NCI-H1092 treated with DMSO at 0.1 percent for 48 hours (cell line): Measurements from ENCODE around the gene OR52H1.
"Not testable (repeated sequence)": the region's sequence is repeated elsewhere in the genome, so short reads cannot be mapped to it uniquely, and the experiment has no call there.

Source experiments
- DNase-seq: peaks from one replicate; lab custom pipeline; 2025; lab: John Stamatoyannopoulos, UW

The OR52H1 gene

DNA sequence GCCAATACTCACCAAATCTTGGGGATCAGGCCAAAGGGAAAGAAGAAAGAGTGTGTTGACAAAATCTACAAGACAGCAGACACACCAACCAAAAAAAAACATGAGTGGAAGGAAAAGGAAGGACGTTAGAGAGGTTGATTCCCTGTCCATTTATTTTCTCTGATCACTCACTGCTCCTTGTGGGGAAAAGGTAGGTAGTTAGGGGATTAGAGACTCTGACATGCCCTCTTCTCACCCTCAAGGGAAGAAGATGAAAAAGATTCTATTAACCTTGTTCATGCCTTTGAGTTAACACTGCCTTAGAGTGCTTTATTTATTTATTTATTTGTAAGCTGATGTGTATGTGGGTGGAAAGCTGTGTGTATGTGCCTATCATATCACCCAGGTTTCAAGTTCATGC lies at the start of gene OR52H1:
Gene OR52H1 (minus strand): TSS at position 101 of the 400 bp plus-strand sequence. CDS start 3,035 bp downstream, outside the sequence.
- DNase-seq = no peak

DNA sequence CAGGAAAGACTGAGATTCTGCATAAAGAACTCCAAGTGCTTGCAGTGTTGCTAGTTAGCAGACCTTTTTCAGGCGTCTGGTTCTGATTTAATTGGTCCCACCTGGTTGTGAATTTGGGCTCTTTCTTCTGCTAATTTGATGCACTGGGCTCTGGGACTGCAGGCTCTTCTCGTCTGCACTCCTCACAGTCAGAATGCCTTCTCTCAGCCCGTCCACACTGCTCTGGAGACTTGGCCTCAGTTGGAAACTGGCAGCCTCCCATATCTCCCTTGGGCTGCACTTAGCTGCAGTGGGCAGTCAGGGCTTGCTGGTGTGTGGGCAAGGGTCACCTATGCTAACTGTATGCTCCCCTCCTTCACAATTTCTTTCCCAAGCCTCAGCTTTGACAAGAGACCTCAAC lies 49.6 kb upstream of the OR52H1 start:
- DNase-seq = no peak

DNA sequence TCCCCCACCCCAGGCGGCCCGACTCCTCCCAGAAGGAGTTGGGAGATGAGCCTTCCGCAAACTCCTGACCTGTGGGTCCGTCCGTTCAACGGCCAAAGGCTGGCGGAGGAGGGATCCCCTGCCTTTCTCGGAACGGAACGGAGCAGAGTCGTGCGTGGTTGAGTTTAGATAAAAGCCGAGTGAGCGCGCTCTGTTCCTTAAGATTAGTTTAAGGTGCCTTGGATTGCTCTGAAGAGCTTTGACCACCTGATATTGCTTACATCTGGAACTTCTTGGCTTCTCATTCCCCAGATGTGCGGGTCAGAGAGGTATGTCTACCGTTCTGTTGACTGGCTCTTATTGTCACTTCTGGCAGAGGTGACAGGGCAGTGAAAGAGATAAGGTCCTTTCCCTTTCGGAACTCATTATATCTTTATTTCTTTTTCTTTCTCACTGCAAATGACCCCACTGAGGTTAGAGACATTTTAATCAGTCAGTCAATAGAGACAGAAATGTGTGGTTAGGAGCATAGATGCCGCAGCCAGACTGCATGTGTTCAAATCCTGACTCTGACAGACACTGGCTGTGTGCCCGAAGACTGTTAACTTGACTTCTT lies 48.4 kb upstream of the OR52H1 start, which contains the start of gene TRIM6:
Gene TRIM6 (plus strand): TSS at position 31 of the 595 bp plus-strand sequence. CDS start 261 bp downstream, at position 292.
- no peak for DNase-seq

DNA sequence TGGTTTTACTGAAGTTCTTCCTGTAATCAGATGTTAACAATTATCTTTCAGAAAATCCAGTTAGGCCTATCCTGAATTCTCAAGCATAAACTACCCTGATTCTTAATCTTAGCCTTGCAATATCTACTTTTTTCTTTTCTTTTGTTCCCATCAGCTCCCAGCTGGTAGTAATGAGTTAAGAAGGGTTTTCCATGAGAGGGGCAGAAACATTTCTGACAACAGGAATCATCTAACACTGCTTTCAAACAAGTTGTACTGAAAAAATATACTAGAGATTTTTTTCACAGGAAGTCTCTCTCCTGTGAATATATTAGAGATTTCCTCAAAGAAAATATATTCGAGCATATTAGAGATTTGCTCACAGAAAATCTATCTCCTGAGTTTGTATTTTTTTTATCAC lies 44.8 kb upstream of the OR52H1 start:
- no peak for DNase-seq

DNA sequence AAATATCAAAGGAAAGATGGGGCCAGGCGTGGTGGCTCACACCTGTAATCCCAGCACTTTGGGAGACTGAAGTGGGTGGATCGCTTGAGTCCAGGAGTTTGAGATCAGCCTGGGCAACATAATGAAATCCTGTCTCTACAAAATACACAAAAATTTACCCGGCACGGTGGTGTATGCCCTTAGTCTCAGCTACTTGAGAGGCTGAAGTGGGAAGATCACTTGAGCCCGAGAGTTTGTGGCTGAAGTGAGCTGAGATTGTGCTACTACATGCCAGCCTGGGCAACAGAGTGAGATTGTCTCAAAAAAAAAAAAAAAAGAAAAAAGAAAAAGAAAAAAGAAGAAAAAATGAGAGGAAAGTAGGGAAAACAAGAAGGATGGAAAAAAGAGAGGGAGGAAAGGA lies 44.3 kb upstream of the OR52H1 start:
- DNase-seq = no peak

DNA sequence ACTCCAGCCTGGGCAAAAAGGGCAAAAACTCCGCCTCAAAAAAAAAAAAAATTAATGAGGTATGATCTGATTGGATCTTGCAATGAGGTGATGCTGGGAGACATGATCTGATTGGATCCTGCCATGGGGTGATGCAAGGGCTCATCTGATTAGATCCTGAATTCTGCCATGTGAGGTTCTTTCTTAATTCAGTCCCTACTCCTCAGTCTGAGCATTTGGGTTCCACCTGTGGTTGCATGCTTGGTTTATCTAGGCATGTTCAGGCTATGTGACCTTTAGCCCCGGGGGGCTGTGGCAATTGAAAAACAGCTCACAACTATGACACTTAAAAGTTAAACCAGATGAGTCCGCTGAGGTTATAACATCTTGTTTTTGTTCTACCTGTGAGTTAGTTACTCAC lies 43.3 kb upstream of the OR52H1 start:
- DNase-seq = no peak

DNA sequence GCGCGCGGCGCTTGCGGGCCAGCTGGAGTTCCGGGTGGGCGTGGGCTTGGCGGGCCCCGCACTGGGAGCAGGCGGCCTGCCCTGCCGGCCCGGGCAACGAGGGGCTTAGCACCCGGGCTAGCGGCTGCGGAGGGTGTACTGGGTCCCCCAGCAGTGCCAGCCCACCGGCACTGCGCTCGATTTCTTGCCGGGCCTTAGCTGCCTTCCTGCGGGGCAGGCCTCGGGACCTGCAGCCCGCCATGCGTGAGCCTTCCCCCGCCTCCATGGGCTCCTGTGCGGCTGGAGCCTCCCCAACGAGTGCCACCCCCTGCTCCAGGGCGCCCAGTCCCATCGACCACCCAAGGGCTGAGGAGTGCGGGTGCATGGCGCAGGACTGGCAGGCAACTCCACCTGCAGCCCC lies 41.6 kb upstream of the OR52H1 start:
- DNase-seq = not testable (repeated sequence)

DNA sequence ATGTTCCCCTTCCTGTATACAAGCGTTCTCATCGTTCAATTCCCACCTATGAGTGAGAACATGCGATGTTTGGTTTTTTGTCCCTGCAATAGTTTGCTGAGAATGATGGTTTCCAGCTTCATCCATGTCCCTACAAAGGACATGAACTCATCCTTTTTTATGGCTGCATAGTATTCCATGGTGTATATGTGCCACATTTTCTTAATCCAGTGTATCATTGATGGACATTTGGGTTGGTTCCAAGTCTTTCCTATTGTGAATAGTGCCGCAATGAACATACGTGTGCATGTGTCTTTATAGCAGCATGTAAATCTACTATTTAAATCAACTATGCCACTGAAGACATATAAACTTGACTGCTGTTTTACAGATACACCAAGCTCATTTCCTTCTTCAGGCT lies 36.1 kb upstream of the OR52H1 start:
- DNase-seq = not testable (repeated sequence)

DNA sequence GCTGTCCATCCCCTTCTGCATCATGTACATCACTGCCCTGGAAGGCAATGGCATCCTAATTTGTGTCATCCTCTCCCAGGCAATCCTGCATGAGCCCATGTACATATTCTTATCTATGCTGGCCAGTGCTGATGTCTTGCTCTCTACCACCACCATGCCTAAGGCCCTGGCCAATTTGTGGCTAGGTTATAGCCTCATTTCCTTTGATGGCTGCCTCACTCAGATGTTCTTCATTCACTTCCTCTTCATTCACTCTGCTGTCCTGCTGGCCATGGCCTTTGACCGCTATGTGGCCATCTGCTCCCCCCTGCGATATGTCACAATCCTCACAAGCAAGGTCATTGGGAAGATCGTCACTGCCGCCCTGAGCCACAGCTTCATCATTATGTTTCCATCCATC lies 32.7 kb upstream of the OR52H1 start:
- DNase-seq = no peak

DNA sequence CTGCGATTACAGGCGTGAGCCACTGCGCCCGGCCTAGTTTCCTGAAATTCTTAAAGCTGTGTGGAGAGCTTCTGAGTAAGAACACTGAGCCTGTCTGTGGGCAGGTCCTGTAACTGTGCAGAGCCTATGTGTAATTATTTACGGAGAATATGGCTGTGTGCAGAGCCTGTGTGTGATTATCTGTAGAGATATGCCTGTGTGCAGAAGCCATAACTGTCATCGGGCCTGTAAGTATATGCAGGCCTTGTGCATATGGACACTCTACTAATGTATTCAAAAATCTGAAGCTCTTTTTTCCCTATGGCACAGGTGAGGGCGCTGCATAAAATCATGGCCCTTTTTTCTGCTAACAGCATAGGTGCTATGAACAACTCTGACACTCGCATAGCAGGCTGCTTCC lies 32.2 kb upstream of the OR52H1 start, which contains the start of gene OR52B6:
Gene OR52B6 (plus strand): TSS at position 301 of the 400 bp plus-strand sequence. CDS start 0 bp downstream, at position 301.
- no peak for DNase-seq

DNA sequence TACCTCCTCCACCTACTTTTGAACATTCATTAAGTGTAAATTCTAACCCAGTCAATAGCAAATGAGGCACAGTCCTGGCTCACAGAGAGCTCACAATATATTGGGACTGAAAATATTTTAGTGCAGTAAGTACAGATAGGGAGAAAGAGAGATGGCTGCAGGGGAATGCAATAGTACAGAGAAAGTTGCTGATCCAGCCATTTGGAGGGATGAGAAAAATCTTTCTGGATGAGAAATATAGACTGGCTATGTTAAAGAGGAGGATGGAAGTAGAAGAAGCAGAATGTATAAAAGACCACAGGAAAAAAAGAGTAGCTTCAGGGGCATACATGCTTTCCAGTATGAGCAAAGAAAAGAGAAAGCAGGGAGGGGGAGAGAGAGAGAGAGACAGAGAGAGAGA lies 28.8 kb upstream of the OR52H1 start:
- DNase-seq = no peak

DNA sequence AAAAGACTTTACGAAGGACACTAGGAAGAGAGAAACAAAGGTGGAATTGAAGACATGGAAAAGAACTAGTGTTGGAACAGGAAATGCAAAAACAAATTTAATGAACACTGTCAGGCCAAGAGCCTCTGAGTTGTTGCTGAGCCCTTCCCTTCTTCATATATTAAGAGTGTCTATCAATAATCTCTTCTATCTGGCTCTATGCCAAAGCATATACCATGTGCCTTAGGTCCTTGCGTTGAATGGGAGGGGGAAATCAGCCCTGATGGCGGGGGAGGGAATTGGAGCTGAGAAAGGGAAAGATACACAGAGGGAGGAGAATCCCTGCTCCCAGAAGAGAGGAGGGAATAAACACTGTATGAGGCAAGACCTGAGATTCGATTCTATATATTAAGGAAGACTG lies 26.8 kb upstream of the OR52H1 start:
- DNase-seq = no peak

DNA sequence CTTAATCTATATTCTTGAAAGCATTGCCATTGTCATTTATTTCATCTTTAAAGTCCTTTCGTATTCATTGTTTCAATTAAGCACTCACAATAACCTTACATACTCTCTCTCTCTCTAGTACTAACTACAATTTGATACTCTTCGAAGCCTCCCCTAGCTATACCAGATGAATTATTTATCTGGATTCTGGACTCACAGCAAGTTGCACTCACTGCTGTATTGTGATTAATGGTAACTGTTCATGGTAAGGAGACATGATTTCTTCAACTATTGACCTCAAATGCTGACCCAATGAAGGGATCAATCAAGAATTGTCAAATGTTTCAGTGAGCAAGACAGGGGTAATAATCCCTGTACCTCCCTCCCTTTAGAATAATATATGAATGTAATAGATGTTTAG lies 26.3 kb upstream of the OR52H1 start:
- no peak for DNase-seq

DNA sequence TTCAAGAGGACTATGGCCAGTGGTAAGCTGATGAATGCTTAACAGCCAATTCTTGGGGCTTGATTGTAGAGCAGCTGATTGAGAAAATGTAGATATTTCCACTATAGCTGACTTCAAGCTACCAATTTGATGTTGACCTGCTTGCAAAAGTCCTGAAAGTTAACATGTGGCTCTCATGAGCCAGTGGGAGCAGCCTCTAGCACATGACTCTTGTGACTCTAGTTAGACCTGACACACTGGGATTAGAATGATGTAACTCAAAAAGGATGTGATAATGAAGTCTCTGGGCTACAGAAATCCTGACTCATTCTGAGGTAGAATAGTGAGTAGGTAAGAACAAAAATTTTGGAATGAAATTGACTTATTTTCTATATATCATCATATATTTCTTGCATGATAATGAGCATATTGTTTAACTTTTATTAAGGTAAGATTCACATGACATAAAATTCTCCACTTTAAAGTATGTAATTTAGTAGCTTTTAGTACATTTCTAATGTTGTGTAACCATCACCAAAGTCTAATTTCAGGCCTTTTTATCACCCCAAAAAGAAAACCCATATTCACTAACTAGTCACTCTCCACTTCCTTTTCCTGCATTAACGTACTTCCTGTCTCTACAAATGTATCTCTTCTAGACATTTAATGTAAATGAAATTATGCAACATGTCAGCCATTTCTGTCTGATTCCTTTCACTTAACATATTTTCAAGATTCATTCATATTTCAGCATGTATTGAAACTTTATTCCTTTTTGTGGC lies 16.1 kb upstream of the OR52H1 start:
- no peak for DNase-seq

DNA sequence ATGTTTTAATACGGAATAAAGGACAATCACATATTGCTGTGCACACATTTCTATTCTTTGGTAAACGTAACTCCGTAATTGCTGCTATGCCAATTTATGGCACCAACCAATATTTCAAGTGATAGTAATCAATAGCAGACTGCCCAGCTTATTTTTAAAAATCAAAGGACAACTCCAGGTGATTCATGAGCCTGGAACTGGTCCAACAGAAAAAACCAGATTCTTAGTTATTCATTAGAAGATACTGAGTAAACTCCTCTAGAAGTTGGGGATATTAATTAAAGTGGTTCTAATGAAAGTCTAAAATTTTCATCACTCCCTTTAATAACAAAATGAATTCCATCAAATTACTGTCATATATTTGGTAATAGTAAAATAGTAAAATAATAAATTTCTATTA lies 9.4 kb upstream of the OR52H1 start:
- no peak for DNase-seq

DNA sequence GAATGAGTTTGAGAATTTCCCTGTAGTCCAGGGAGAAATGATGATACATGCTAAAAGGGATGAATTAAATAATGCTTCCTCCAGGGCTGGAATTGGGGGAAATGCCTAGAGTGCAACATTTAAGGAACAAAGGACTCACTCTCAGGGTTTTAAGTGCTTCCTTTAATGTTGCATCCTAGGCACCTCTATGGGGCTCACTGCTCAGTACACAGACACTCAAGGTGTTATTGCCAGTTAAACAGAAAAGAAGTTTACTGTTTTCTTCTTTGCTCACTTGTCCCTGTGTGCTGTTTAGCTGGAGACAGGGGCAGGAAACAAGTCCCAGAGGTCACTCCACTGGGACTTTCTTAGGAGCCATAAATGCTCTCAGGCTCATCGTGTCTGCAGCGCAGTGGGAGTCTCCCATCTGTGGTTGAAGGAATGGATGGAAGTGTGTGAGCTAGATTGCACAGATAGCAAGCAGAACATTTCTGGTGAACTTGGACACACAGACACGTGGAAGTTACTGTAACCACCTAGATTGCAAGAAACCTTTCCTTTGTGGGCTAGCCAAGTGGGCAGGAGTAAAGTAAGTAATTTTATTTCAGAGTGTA lies 8.4 kb upstream of the OR52H1 start:
- no peak for DNase-seq

DNA sequence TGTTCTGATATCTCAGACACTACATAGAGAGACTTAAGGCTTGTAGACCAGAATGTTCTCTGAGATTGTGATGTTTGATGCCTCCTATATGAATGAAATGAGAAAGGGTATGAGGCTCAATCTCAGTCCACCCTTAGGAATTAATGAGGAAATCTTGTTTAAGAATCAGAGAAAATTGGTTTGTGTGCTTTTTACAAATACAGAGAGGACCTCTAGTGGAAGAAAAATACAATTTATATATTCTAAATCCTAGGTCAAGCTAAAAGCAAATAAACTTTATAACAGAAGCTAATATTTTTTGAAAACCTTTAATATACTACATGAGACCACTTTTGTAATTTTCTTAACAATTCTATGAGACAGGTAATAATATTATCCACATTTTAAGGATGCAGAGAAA lies 5.0 kb upstream of the OR52H1 start:
- no peak for DNase-seq

DNA sequence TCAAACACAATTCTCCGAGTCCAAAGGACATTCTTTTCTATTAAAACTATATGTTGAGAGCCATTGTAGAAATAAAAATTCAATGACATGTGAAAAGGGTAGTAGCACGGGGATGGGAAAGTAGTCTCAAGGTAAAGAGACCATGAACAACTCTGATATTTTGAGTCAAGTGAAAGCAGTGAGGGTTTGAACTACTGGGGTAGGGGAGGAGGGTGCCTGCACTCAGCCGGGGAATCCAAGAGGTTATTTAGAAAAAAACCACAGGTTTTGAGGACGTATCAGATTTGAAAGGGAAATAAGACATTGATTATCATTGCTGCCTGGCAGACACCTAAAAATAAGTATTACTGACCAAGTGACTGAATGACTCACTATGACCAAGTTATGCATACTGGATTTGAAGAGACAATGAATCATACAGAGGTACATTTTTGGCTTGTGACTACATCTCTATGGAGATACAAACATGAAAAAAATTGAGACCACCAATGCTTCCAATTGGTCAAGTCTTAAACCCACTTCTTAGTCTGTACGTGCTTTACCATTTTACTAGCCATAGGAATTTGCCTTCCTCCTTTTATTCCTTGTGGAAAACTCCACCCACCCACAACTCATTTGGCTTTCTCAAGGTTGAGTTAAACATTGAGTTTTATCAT lies 2.2 kb upstream of the OR52H1 start:
- no peak for DNase-seq

DNA sequence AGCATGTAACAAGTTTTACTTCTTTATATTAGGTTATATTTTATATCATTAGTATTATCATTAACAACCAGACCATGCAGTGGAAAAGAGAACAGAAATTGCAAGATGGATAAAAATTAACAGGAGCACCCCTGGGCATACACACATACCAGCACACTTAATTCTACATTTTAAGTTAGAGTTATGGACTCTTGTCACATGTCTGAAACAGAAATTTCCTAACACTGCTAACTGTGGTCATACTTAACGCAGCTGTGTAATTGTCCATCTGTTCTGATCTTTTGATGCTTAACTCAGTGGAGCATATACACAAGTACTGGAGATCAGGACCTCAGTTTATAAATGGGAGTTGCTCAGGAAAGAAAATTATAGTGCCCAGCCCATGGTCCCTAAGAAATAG lies 358 bp downstream of the OR52H1 start:
- no peak for DNase-seq

DNA sequence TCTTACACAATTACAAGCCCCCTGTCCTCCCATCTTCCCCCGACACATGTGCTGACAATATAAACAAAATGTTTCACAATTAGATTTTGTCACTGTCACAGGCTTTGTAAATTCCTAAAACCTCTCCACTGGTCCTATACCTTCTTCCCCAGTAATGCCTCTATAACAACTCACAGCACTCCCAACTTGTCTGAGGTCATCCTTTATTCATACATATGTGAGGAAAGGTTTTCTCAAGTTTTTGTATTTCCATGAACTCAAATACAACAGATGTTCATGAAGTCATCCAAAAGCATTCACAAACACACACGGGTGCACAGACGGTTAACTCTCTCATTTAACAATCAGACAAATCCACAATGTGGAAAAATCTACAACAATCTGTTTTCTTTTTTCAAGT lies 1.9 kb downstream of the OR52H1 start:
- DNase-seq = no peak

DNA sequence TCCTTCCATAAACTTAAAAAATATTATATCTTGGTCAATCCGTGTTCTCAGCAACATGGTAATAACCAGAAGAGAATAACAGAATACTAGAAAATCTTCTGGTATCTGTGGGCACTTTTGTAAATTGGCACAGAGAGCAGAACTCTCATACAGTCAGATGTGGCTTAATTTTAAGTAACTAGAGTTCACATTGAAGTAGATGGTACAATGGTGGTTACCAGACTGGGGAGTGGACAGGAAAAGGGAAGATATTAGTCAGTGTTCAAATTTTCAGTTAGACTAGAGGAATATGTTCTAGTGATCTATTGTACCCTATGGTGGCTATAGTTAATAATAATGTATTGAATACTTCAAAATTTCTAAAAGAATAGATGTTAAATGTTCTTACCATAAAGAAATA lies 6.9 kb downstream of the OR52H1 start:
- no peak for DNase-seq

DNA sequence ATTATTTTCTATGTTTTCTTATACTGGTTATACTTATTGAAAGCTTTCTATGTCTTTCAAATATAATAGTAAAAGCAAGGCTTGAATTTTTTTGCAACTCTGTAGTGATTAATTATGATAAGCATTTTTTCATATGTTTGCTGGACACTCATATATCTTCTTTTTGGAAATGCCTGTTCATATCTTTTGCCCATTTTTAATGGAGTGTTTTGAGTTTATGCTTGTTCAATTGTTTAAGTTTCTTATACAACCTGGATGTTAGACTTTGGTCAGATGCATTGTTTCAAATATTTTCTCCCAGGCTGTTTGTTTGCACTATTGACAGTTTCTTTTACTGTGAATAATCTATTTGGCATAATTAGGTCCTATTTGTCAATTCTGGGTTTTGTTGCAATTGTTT lies 11.9 kb downstream of the OR52H1 start:
- DNase-seq = no peak

DNA sequence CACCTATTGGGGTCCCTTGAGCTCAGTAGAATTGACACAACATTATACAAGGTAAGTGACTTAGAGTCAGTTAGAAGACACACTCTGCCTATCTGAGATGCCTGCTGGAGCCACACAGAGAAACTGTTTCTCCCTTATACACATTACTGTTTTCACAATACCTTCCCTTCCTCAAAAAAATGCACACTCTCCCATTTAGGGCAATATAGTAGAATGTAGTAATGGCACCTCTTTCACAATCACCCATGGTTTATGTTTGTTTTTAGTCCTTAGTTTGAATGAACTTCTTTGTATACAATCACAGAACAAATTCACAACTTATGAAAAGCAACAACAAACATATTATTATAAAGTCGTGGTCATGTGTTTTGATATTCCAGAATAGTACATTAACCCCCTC lies 14.3 kb downstream of the OR52H1 start:
- no peak for DNase-seq
